GM18520 (cell line): ENCODE data around the gene CHMP4B.

Experiments
- ATAC-seq: cut with Tn5 transposase; IDR thresholded peaks from one replicate; pipeline ENCODE4 v1.9.1; 2021; ENCODE audit not compliant: unreplicated experiment

The CHMP4B gene

DNA sequence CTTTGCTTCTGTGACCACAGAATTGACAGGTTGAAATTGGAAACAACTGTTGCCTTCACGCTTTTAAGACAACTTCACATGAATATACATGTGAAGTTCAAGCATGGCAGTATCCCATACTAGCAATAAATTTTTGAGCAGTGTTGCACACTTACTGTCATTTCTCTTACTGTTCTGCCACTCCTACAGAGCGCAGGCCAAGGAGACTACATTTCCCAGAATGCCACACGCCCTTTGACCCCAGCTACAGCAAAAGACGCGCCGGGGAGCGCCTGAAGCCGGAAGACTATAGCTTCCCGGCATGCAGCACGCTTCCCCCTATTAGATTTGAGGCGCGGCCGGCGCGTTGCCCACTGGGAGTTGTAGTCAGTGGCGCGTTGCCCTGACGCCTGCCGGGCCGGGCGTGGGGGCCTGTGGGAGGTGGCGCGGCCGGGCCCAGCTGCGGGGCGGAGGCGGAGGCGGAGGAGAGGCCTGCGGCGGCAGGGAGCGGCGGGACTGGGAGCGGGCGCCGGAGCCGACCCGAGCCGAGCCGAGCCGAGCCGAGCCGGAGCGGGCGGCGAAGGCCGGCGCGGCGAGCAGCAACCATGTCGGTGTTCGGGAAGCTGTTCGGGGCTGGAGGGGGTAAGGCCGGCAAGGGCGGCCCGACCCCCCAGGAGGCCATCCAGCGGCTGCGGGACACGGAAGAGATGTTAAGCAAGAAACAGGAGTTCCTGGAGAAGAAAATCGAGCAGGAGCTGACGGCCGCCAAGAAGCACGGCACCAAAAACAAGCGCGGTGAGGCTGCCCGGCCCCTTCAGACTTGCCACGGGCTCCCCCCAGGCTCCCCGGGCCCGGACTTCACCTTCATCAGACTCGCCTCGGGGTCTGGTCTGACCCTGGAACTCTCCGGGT is at the start of gene CHMP4B:
Gene CHMP4B, plus strand, starts transcription at position 464 of the 891 bp plus-strand sequence. Its CDS starts 121 bp downstream, at position 585.
- peak; percentile 94 for ATAC-seq

DNA sequence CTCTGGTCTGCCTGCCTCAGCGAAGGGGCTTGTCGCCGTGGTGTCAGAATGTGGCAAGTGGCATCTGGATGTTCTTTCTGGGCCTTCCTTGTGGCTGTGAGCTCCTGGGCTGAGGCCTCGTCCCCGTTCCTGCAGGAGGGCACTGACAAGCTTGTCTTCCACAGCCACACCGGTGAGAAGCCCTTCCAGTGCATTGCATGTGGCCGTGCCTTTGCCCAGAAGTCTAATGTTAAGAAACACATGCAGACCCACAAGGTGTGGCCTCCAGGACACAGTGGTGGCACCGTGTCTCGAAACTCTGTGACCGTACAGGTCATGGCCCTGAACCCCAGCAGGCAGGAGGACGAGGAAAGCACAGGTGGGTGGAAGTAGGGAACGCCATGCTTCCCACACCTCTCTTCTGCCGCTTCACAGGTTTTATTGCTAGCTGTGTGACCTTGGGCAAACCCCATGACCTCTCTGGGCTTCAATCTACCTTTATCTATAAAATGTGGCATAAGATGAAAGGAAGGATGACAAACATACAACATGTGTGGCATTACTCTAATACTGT is 49.4 kb upstream of the CHMP4B start:
- no peak for ATAC-seq

- ATAC-seq = no peak
These were observed 46.0 kb upstream of the CHMP4B start for GRCh38 chr20:33765099-33765498.

DNA sequence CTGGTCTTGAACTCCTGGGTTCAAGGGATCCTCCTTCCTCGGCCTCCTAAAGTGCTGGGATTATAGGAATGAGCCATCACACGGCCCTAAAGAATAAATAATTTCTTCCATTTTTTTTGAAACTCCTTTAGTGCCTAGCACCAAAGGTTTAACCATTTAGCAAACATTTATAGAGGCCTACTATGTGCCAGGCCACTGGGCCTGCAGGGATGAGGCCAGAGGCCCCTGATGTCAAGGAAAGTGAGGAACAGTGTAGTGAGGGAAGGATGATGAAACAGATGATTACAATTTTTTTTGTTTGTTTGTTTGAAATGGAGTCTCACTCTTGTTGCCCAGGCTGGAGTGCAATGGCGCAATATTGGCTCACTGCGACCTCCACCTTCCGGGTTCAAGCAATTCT is 45.6 kb upstream of the CHMP4B start:
- no peak for ATAC-seq

GRCh38 chr20:33766686-33767085 is 44.5 kb upstream of the CHMP4B start:
- ATAC-seq = no peak

GRCh38 chr20:33767777-33768138 is 43.4 kb upstream of the CHMP4B start:
- no peak for ATAC-seq

DNA sequence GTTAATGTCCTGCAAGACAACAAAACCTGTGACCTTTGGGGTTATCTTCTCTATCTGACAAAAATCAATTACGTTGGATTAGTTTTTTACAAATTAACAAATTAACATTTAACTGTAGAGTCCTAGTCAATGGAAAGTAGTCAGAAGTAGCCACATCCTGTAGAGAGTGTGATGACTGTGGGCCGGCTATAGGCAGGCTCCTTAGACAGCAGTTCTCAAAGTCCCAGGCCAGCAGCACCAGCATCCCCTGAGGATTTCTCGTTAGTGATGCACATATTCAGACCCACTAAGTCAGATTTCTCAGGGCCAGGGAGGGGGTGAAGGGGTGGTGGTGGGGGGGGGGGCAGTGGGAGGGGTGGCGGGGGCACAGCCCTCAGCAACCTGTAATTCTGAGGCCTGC is 42.1 kb upstream of the CHMP4B start:
- no peak for ATAC-seq

GRCh38 chr20:33770005-33770404 is 41.1 kb upstream of the CHMP4B start:
- no peak for ATAC-seq

DNA sequence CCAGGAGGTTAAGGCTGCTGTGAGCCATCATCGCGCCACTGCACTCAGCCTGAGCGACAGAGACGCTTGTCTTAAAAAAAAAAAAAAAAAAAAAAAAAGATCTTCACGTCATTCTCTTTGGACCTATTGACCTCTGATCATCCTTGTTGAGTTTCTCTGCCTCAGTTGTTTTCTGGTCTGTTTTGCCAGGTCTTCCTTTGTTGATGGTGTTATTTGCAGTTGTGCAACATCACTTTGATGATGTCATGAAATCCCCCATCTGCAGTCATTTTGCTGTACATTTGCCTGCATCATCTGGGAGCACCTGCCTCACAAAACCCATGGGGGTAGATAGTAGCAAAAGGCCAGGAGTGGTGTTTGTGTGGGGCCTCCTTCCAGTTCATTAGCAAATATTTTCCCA is 39.2 kb upstream of the CHMP4B start:
- no peak for ATAC-seq

DNA sequence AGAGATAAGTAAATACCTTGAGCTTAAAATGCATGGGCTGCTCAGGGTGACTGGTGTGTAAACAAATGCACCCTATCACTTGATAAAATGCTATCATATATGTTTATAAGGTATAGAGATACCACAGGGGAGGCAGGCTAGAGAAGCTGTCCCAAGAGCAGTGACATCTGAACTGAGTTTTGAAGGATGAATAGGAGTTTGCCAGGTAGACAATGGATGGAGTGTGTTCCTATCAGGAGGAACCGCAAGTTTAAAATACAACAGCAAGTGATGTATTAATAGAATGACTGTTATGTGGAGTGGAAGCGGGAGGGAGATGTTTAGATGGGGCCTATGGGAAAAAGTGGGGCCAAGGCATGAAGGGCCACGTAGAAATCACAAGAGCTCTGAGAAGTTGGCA is 38.7 kb upstream of the CHMP4B start:
- ATAC-seq = no peak

- peak; percentile 34 for ATAC-seq
These were observed 37.6 kb upstream of the CHMP4B start for GRCh38 chr20:33773412-33774089.

GRCh38 chr20:33777816-33778215 is 33.3 kb upstream of the CHMP4B start:
- no peak for ATAC-seq

- ATAC-seq = no peak
These were observed 30.0 kb upstream of the CHMP4B start for GRCh38 chr20:33781133-33781532.

- no peak for ATAC-seq
These were observed 29.2 kb upstream of the CHMP4B start for GRCh38 chr20:33781945-33782344.

GRCh38 chr20:33783256-33783655 is 27.9 kb upstream of the CHMP4B start:
- ATAC-seq = no peak

GRCh38 chr20:33783818-33784217 is 27.3 kb upstream of the CHMP4B start:
- no peak for ATAC-seq

GRCh38 chr20:33784225-33784624 is 26.9 kb upstream of the CHMP4B start:
- no peak for ATAC-seq

DNA sequence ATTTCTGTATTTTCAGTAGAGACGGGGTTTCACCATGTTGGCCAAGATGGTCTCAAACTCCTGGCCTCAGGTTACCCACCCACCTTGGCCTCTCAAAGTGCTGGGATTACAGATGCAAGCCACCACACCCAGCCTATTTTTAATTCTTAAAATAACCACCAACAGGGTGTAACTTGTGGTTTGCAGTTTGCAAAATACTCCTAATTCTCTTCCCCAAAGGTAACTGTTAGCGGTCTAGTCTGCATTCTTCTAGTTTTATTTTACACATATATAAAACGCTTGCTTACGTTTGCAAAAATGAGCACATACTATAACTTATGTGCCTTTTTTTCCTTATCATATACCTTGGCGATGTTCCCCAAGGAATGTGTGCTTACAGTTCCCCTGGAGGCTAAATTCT is 25.6 kb upstream of the CHMP4B start:
- ATAC-seq = no peak

DNA sequence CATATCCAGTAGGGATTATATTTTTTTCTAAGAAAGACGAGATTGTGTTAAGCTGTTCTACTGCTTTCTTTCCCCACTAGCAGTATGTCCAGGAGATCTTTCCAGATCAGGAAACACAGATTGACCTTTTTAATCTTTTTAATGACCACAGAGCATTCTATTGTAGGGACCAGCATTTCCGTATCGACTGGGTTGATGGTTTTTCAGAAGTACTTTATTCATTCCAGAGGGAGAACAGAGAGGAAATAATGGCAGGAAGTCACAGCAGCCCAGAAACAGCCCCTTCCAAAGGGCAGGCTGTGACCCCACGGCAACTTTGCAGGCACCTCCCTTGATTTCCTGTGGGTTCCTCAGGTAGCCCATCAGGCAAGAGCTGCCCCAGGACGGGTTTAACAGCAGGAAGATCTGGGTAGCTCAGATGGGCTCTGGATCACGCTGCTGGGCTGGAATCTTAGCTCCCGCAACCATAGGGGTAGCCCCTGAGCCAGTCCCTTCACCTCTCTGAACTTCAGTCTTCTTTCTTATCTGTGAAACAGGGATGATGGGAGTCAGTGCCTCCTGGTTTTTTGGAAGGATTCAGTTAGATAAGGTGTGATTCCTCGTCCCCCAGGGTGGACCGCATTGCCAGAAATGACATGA is 23.8 kb upstream of the CHMP4B start:
- ATAC-seq = no peak

- no peak for ATAC-seq
These were observed 22.6 kb upstream of the CHMP4B start for GRCh38 chr20:33788351-33789049.
